Peyer's patch (tissue), 4 donors: Measurements from ENCODE around the gene ANXA6.

Experiments used
- CTCF ChIP-seq, 6 experiments: fragments of 450-650 bp in 4 of 6; fragments of 200-600 bp in 2 of 6; sonication (generic) in 1 of 6; IDR thresholded peaks; one replicate each; pipeline ENCODE4 v1.5.1; 2017 to 2019; ENCODE audit warnings: antibody characterized with exemption in 6 of 6, mild to moderate bottlenecking in 3 of 6, moderate library complexity in 1 of 6
- POLR2A ChIP-seq, 2 donors: fragments of 450-650 bp; IDR thresholded peaks; one replicate each; pipeline ENCODE4 v1.5.1; 2017; ENCODE audit warnings: antibody characterized with exemption in 2 of 2, mild to moderate bottlenecking in 2 of 2, moderate library complexity in 2 of 2

GRCh38 chr5:151155775-151156506 lies 1.6 kb downstream of the ANXA6 start:
- no peak for TF ChIP-seq CTCF (IDR thresholded peaks at IDR 0.05)
- no peak for TF ChIP-seq POLR2A (IDR thresholded peaks at IDR 0.05)
